HepG2 (cell line): Measurements from ENCODE around the gene NDST1. TPM values are rescaled to one million over a fixed set of nuclear protein-coding genes. Genes with fewer than 3 reads are reported as not detected.
A peak's percentile ranks its signal among the peaks of the same experiment; 100 is the strongest.

Source experiments
- AHDC1 ChIP-seq: sonication (generic); formaldehyde crosslinking; IDR thresholded peaks from 2 replicates; pipeline ENCODE4 v1.5.1; 2020; ENCODE audit warnings: mild to moderate bottlenecking, missing genetic modification reagents, borderline replicate concordance
- BATF2 ChIP-seq: sonication (generic); formaldehyde crosslinking; IDR thresholded peaks from 2 replicates; pipeline ENCODE4 v1.8.0; 2022; ENCODE audit warnings: mild to moderate bottlenecking, missing genetic modification reagents, moderate library complexity
- DRAP1 ChIP-seq: IDR thresholded peaks from 2 replicates; pipeline ENCODE4 v1.6.1; 2016; ENCODE audit warnings: missing genetic modification reagents, missing compliant biosample characterization
- FOSL1 ChIP-seq: sonication (generic); formaldehyde crosslinking; IDR thresholded peaks from 2 replicates; pipeline ENCODE4 v1.9.0; 2021; ENCODE audit warnings: missing genetic modification reagents, borderline replicate concordance
- FOXA1 ChIP-seq, 2 experiments: fragments of 450-650 bp in 1 of 2; sonication (generic) in 1 of 2; formaldehyde crosslinking in 1 of 2; IDR thresholded peaks; 2 replicates each; pipeline versions ENCODE4 v1.4.0 to v1.6.1; 2016 to 2020; ENCODE audit warnings: missing genetic modification reagents in 1 of 2
- GPN1 ChIP-seq: sonication (generic); formaldehyde crosslinking; IDR thresholded peaks from 2 replicates; pipeline ENCODE4 v1.5.1; 2020; ENCODE audit warnings: missing genetic modification reagents, borderline replicate concordance
- HNF1B ChIP-seq: sonication (generic); formaldehyde crosslinking; IDR thresholded peaks from 2 replicates; pipeline ENCODE4 v1.5.1; 2020; ENCODE audit warnings: mild to moderate bottlenecking, moderate library complexity, missing genetic modification reagents
- NBN ChIP-seq: fragments of 450-650 bp; conservative IDR thresholded peaks from 2 replicates; pipeline ENCODE4 v1.6.1; 2017
- RORA ChIP-seq: sonication (generic); formaldehyde crosslinking; IDR thresholded peaks from 2 replicates; pipeline ENCODE4 v1.5.0; 2020; ENCODE audit warnings: mild to moderate bottlenecking, missing genetic modification reagents, moderate library complexity
- RXRA ChIP-seq: sonication (generic); formaldehyde crosslinking; IDR thresholded peaks from 2 replicates; pipeline ENCODE4 v1.5.1; 2020; ENCODE audit warnings: missing genetic modification reagents
- SALL1 ChIP-seq: sonication (generic); formaldehyde crosslinking; IDR thresholded peaks from 2 replicates; pipeline ENCODE4 v1.8.0; 2022; ENCODE audit warnings: mild to moderate bottlenecking, missing genetic modification reagents
- TOPORS ChIP-seq: sonication (generic); formaldehyde crosslinking; IDR thresholded peaks from 2 replicates; pipeline ENCODE4 v1.8.0; 2023; ENCODE audit warnings: mild to moderate bottlenecking, missing genetic modification reagents
- ZBTB49 ChIP-seq: sonication (generic); formaldehyde crosslinking; IDR thresholded peaks from 2 replicates; pipeline ENCODE4 v1.4.0; 2020; ENCODE audit warnings: missing genetic modification reagents, borderline replicate concordance
- ZNF207 ChIP-seq: fragments of 450-650 bp; IDR thresholded peaks from 2 replicates; pipeline ENCODE4 v1.6.1; 2016; ENCODE audit warnings: antibody characterized with exemption, borderline replicate concordance
- ZNF644 ChIP-seq: IDR thresholded peaks from 2 replicates; pipeline ENCODE4 v1.6.1; 2016; ENCODE audit warnings: low read depth
- ZXDC ChIP-seq: sonication (generic); formaldehyde crosslinking; IDR thresholded peaks from 2 replicates; pipeline ENCODE4 v1.5.0; 2020; ENCODE audit warnings: mild to moderate bottlenecking, missing genetic modification reagents
- polyA plus RNA-seq, 8 experiments: library from polyadenylated mRNA; depleted of rRNA in 3 of 8; stranded (reverse) in 7 of 8; unstranded in 1 of 8; fragments of >200 nt; fragmentation: Illumina TruSeq in 4 of 8; extraction: Trizol in 4 of 8; gene quantifications; 2 replicates each; pipeline versions ENCODE4 v1.2.1 to v1.2.3, GENCODE V29; 2011 to 2016; ENCODE audit warnings: low read depth in 4 of 8, missing spikeins in 1 of 8, mixed read lengths in 1 of 8; ENCODE audit not compliant: insufficient read depth in 1 of 8
- total RNA-seq, 5 experiments: library from RNA; depleted of rRNA; stranded (reverse); fragments of >200 nt; fragmentation: Illumina TruSeq; extraction: Trizol; gene quantifications; 2 replicates each; pipeline ENCODE4 v1.2.3, GENCODE V29; 2016; ENCODE audit warnings: low read depth in 1 of 5

Gene NDST1
- total and polyA plus RNA-seq, 2 of the 13 experiments (the other 11 are each of a cell fraction or from before 2014, with no cell fraction given): 23.8 to 26.2 TPM

- no peak for TF ChIP-seq ZNF207
- TF ChIP-seq FOSL1 (CRISPR knock-in tag): no peak
- TF ChIP-seq GPN1: no peak
- TF ChIP-seq DRAP1: no peak
- no peak for TF ChIP-seq NBN
- TF ChIP-seq TOPORS: no peak
- TF ChIP-seq ZNF644 (CRISPR knock-in tag): no peak
- TF ChIP-seq RORA (CRISPR knock-in tag): no peak
- TF ChIP-seq FOXA1 (IDR thresholded peaks at IDR 0.05): no peak
- TF ChIP-seq FOXA1 (CRISPR knock-in tag; IDR thresholded peaks at IDR 0.05): 0 out of 2 replicates have a peak, but pooled peaks have one; percentile 4
- TF ChIP-seq SALL1 (CRISPR knock-in tag): peak; percentile 29; the same call in 1 of the 2 replicates
- 0 out of 2 replicates have a peak, but pooled peaks have one; percentile 24 for TF ChIP-seq RXRA (CRISPR knock-in tag)
- TF ChIP-seq ZXDC (CRISPR knock-in tag): no peak
- no peak for TF ChIP-seq BATF2 (CRISPR knock-in tag)
- TF ChIP-seq HNF1B: no peak
- no peak for TF ChIP-seq ZBTB49 (CRISPR knock-in tag)
- no peak for TF ChIP-seq AHDC1
Measured at GRCh38 chr5:150514708-150515211, 6.8 kb downstream of the NDST1 start (continued).
